ENCODE measurements around the gene SPPL3.

GRCh38 chr12:120846721-120847120 lies 57.4 kb downstream of the SPPL3 start:
- TF ChIP-seq CTCF (IDR thresholded peaks at IDR 0.05; ENCODE audit: poor library complexity) (no peak), EZH2 (IDR thresholded peaks at IDR 0.05; ENCODE audit: borderline replicate concordance) (no peak), EZH2phosphoT487 (IDR thresholded peaks at IDR 0.05; ENCODE audit: low read depth, severe bottlenecking, unreplicated experiment) (no peak)

All from hepatocyte (in vitro differentiated cells).